Forelimb muscle (tissue), 1 donor: ENCODE results near the gene PMM2. TPM values are rescaled to one million over a fixed set of nuclear protein-coding genes. Genes with fewer than 3 reads are reported as not detected.
"Not testable (repeated sequence)": the region's sequence is repeated elsewhere in the genome, so short reads cannot be mapped to it uniquely, and the experiment has no call there.

Source experiments
- DNase-seq: peaks from one replicate; pipeline ENCODE4 v3.0.0-alpha.2; 2013; ENCODE audit warnings: low read depth
- polyA plus RNA-seq: library from polyadenylated mRNA; unstranded; fragments of 120-200 nt; gene quantifications from one replicate; pipeline ENCODE4 v1.2.1, GENCODE V29; 2013; ENCODE audit not compliant: insufficient read length

Gene PMM2
- polyA plus RNA-seq, 1 donor = 17.1 TPM

GRCh38 chr16:8866884-8867215 is 69.2 kb downstream of the PMM2 start:
- DNase-seq = no peak

DNA sequence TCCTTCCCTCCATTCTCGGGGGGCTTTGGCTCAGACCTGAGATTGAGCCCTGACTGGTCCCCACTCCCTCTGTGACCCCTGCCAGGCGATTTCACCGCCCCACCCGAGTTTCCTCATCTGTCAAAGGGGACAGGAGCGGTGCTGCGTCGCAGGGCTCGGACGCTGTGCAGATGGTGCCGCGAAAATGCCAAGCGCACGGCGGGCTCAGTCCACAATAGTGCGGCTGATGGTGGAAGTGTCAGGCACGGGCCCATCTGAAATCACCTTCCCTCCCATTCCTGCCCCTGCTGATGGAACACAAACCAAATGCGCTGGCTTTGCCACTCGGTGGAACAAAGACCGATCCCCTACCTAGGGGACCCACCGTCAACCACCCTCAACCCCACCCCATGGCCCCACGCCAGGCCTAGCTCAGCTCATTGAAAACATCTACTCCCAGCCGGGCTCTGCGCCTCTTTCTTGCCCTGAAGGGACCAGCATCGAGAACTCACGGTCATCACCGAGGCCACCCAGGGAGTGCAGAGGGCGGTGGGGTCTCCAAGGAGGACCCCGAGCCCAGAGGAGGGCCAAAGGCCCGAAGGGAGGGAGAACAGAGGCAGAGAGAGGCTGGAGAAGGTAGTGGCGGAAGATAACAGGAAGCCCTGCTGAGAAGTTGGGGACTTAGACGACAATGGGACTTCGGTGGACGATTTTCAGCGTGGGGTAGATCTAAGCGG is 69.7 kb downstream of the PMM2 start:
- DNase-seq = no peak

DNA sequence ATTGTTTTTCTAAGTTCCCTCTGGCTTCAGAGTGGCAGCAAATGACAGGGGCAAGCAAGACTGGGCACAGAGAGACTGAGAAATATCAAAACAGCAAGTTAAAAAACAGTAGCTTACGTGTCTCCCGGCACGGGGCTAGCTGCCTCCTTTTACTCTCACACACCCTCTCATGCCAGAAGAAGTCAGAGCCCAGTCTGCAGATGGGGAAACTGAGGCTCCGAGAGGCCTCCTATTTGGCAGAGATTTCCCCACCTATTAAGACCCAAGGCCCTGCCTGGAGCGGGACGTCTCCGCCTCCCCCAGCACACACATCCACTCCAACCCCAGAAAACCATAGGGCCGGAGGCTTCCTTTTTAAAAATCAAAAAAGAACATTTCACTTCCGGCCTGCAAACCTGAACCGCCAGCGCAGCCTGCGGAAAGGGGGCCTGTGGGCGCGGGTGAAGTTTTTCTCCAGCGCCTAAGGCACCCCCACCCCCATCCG is 70.3 kb downstream of the PMM2 start:
- DNase-seq = no peak

DNA sequence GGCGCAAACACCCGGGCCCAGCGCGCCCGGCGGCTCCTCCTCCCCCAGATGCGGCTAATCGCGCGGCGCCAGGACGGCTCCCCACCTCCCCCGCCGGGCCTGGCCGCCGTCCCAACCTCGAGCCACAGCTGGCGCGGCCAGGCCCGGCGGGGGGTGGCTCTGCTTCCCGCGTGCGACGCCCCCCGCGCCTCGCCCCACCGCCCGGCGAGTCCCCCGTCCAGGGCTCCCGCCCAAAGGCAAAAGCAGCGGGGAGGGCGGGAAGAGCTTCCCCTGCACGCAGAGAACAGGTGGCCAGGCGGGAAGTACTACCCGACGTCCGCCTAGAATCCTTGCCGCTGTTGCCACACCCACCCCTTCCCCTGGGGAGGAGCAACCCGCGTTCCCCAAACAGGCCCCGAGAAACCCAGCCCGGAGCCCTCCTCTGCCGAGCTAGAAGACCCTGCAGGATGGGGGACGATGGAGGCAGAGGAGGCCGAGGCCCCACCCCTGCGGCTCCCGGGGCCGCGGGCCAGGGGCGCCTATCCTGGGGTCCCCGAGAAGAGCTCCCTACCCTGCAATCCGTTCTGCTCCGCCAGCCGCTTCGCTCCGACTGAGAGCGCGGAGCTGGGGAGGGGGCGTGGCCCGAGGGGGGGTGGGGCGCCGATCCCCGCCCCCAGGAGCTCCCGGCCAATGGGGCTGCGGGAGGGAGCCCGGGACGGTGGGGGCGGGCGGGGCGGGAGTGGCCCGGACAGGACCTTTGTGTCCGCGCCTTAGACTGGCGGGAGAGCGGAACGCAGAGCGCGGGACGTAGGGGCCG is 71.0 kb downstream of the PMM2 start, which contains the start of gene CARHSP1:
Gene CARHSP1, minus strand, starts transcription at position 591 of the 796 bp plus-strand sequence. CDS start 9,678 bp downstream, outside the sequence.
- peak; percentile 51 for DNase-seq

DNA sequence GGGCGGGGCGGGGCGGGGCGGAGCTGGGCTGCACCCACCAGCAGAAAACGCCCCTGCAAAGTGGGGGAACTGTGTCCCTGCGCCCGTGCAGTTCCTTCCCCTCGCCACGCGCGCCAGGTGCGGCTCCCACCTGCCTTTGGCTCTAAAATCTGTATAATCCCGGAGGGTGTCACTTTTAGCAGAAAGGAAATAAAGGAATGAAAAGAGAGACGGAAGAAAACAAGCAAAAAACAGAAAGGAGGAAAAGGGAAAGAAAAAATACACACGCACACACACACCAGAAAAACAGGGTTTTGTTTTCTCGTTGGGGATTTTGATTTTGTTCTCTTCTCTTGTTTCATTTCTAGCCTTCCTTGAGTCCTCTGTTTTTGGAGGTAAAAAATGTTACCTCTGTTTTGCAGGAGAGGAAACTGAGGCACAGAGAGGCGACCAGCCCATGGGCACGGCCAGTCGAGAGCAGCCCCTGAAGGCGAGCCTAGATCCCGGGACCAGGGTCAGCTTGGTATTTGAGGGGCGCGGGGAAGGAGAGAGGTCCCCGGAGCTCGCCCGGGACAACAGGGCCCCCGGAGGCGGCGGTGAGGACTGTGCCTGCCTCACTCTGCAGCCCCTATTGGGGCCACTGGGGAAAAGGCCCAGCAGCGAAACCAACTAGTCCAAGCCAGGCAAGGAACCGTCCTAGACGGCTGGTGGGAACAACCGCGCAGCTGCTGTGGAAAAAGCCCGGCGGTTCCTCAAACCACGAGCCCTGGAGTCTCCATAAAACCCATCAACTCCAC is 71.8 kb downstream of the PMM2 start:
- no peak for DNase-seq

GRCh38 chr16:8869988-8870241 is 72.3 kb downstream of the PMM2 start:
- DNase-seq = not testable (repeated sequence)

DNA sequence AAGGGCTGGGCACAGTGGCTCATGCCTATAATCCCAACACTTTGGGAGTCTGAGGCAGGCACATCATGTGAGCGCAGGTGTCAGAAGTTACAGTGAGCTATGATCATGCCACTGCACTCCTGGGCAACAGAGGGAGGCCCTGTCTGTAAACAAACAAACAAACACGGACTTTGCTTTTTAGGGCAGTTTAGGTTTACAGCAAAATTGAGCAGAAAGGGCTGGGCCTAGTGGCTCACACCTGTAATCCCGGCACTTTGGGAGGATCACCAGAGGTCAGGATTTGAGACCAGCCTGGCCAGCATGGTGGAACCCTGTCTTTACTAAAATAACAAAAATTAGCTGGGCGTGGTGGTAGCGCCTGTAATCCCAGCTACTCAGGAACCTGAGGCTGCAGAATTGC is 74.4 kb downstream of the PMM2 start:
- no peak for DNase-seq

DNA sequence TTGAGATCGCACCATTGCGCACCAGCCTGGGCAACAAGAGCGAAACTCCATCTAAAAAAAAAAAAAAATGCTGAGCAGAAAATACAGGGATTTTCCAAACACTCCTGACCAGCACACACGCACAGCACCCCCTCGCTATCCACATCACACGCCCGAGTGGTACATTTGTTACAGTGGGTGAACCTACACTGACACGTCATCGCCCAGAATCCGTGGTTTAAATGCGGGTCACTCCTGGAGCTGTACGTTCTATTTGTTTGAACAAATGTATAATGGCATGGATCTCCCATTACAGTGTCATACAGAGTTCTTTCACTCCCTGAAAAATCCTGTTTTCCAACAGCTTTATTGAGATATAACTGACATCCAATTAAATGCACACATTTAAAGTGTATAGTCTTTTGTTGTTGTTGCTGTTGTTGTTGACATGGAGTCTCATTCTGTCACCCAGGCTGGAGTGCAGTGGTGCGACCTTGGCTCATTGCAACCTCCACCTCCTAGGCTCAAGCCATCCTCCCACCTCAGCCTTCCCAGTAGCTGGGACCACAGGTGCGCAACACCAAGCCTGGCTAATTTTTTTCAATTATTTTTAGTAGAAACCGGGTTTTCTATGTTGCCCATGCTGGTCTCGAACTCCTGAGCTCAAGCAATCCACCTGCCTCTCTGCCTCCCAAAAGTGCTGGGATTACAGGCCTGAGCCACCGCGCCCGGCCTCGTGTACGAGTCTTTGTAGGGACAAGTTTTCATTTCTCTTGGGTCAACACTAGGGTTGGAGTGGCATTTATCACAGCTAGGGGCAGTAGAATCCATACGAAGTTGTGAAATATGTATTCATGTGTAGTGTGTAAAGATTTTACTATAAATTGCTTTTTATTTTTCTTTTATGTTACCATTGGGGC is 75.6 kb downstream of the PMM2 start:
- no peak for DNase-seq

- not testable (repeated sequence) for DNase-seq
Observed at GRCh38 chr16:8873866-8874195, 76.2 kb downstream of the PMM2 start.

DNA sequence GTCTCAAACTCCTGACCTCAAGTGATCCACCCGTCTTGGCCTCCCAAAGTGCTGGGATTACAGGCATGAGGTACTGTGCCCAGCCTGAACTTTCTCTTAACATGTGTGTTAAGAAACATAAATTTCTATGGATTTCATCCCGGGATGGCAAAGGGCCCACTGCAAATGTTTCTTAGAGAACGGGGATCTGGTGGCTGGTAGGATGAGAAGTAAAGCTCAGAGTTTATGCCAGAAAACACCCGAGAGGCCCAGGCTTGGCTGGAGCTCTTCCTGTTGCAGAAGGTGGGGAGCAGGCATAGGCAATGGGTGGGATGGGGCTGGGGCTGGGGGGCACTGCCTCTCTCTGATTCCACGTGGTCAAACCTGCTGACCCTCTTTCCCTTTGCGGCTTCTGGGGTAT is 76.7 kb downstream of the PMM2 start:
- DNase-seq = no peak

DNA sequence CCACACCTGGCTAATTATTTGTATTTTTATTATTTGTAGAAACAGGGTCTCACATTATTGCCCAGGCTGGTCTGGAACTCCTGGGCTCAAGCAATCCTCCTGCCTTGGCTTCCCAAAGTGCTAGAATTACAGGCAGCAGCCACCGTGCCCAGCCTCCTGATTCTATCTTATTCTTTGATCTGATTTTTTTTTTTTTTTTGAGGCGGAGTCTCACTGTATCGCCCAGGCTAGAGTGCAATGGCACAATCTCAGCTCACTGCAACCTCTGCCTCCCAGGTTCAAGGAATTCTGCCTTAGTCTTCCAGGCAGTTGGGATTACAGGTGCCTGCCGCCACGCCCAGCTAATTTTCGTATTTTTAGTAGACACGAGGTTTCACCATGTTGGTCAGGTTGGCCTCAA is 77.7 kb downstream of the PMM2 start:
- DNase-seq = not testable (repeated sequence)

DNA sequence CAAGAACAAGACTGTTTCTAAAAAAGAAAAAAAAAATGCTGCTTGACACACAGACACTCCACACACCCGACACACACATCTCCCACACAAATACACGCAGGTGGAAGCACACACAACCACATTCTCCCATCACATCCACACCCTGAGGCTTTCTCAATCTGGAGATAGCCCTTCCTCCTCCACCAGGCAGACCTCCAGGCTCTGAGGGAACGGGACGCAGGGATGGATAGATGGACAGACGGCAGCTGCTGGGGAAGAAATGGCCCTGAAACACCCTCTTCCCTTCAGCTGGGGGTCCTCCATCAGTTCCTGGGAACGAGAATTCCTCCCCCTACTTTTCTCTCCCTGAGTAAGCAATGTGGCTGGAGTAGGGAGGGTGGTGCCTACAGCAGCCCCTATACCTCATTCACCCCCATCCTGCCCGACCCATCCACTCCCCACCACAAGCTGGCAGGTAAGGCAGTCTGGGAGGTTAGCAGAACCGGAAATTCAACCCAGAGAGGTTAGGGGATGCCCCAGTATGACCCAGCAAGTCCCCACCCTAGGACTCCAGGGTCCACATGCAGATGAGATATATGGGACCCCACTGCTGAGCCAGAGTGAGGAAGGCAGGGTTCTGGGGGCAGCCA is 80.4 kb downstream of the PMM2 start:
- DNase-seq = no peak

DNA sequence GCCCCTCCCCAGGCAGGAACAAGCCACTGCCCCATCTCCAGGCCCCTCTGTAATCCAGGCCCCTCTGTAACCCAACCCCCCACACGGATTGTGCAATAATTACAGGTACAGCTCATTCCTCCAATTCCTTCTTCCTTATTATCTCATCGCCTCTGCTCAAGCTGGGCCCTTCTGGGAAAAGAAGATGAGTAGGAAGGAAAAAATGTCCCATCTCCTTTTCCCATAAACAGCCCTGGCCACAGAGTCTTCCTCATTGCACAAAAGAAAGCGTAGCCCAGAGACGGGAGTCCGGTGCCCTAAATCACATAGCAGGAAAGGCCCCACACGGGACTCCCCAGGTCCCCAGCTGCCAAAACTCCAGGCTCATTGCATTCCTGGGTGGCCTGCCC is 80.9 kb downstream of the PMM2 start:
- no peak for DNase-seq

- DNase-seq = no peak
Observed at GRCh38 chr16:8880839-8881510, 83.3 kb downstream of the PMM2 start.

DNA sequence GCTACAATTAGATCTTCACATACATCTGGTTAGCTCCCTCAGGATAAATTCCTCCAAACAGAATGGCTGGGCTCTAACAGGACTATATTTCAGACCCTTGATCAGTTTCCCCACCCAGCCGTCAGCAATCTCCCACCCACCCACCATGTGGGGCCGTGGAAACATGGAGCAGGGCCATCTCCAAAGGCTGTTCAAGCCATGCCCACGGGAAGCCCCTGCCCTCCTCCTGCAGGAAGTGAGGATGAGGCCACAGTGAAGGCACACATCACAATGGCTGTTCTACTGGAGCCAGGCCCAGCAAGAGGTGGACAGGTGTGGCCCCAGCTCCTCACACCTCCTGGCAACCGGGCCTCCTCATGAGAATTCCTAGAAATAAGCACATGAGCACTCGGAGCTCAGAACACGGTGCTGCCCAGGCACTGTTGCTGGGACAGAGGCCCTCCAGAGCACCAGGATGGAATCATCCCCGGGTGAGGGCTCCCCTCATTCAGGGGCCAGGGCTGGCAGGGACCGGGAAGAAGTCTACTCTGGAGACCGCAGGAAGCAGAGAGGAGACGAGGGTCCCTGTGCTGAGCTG is 84.5 kb downstream of the PMM2 start, which contains the start of gene LITAFD:
Gene LITAFD, plus strand, starts transcription at position 311 of the 577 bp plus-strand sequence. CDS start 2,005 bp downstream, outside the sequence.
- DNase-seq = no peak

GRCh38 chr16:8882725-8883377 is 85.2 kb downstream of the PMM2 start:
- DNase-seq = no peak

GRCh38 chr16:8885674-8886592 is 88.3 kb downstream of the PMM2 start:
- no peak for DNase-seq
